ENCODE results near the gene TBC1D24.

The TBC1D24 gene

GRCh38 chr16:2500430-2500917 lies 25.5 kb downstream of the TBC1D24 start:
- no peak for DNase-seq

GRCh38 chr16:2500918-2501750 lies 26.2 kb downstream of the TBC1D24 start:
- DNase-seq = peak; percentile 38

GRCh38 chr16:2501946-2502895 lies 27.3 kb downstream of the TBC1D24 start:
- DNase-seq = no peak

GRCh38 chr16:2505695-2506094 lies 30.8 kb downstream of the TBC1D24 start:
- no peak for DNase-seq

GRCh38 chr16:2507052-2507659 lies 32.2 kb downstream of the TBC1D24 start:
- no peak for DNase-seq

GRCh38 chr16:2507665-2508064 lies 32.7 kb downstream of the TBC1D24 start:
- no peak for DNase-seq

- no peak for DNase-seq
These were observed 33.9 kb downstream of the TBC1D24 start for GRCh38 chr16:2508722-2509400.

GRCh38 chr16:2511128-2511800 lies 36.3 kb downstream of the TBC1D24 start:
- DNase-seq = no peak

- no peak for DNase-seq
These were observed 37.2 kb downstream of the TBC1D24 start for GRCh38 chr16:2511996-2512734.

- DNase-seq = peak; percentile 40
These were observed 37.9 kb downstream of the TBC1D24 start for GRCh38 chr16:2512735-2513404.

- DNase-seq = peak; percentile 68
These were observed 38.7 kb downstream of the TBC1D24 start, which contains the start of gene ATP6V0C for GRCh38 chr16:2513405-2514332. Gene ATP6V0C, plus strand, starts transcription at chr16:2513952. Its CDS starts 152 bp downstream, at chr16:2514104.

GRCh38 chr16:2514333-2515179 lies 39.6 kb downstream of the TBC1D24 start:
- DNase-seq = no peak

- no peak for DNase-seq
These were observed 40.4 kb downstream of the TBC1D24 start for GRCh38 chr16:2515180-2515851.

- DNase-seq = no peak
These were observed 41.7 kb downstream of the TBC1D24 start for GRCh38 chr16:2516391-2517240.

GRCh38 chr16:2517954-2518605 lies 43.2 kb downstream of the TBC1D24 start:
- DNase-seq = no peak
